HFFc6 (cell line): Measurements from ENCODE around the gene CHCHD1. TPM values are rescaled to one million over a fixed set of nuclear protein-coding genes. Genes with fewer than 3 reads are reported as not detected.
A peak's percentile ranks its signal among the peaks of the same experiment; 100 is the strongest.

Source experiments
- DNase-seq: peaks from one replicate; pipeline ENCODE4 v3.0.0-alpha.2; 2018
- H3K27ac Mint-ChIP-seq: 2 replicates; pipeline ENCODE4 v1.8.0; 2020; ENCODE audit warnings: mild to moderate bottlenecking, mixed read lengths
- H3K27me3 Mint-ChIP-seq: 2 replicates; pipeline ENCODE4 v1.8.0; 2021; ENCODE audit warnings: mild to moderate bottlenecking, moderate library complexity, mixed read lengths; ENCODE audit not compliant: insufficient read depth
- H3K36me3 Mint-ChIP-seq: 2 replicates; pipeline ENCODE4 v1.8.0; 2021; ENCODE audit warnings: low read depth, mixed read lengths
- H3K4me1 Mint-ChIP-seq: 2 replicates; pipeline ENCODE4 v1.8.0; 2020; ENCODE audit warnings: low read depth, mixed read lengths
- H3K4me3 Mint-ChIP-seq: 2 replicates; pipeline ENCODE4 v1.8.0; 2020; ENCODE audit warnings: mild to moderate bottlenecking, moderate library complexity, mixed read lengths
- H3K9me3 Mint-ChIP-seq: 2 replicates; pipeline ENCODE4 v1.8.0; 2020; ENCODE audit warnings: mild to moderate bottlenecking, mixed read lengths
- total RNA-seq, 6 experiments: library from RNA; stranded (reverse); fragmentation: NEBNext Ultra II Directional; extraction: Animal tissue kit (Norgen Biotek cat#: 25700); gene quantifications; 2 replicates in 1 of 6; 3 replicates in 5 of 6; pipeline ENCODE4 v1.2.3, GENCODE V29; 2021
- TF ChIP-seq, protein P1 (sequence below): fragments of 200-600 bp; sonication (generic); IDR thresholded peaks from 2 replicates; pipeline ENCODE4 v1.5.0; 2021; ENCODE audit warnings: antibody characterized with exemption, mild to moderate bottlenecking

The CHCHD1 gene
- total RNA-seq, 6 experiments from 2014 or later: 27.1 to 34.7 (median 30.6) TPM

DNA sequence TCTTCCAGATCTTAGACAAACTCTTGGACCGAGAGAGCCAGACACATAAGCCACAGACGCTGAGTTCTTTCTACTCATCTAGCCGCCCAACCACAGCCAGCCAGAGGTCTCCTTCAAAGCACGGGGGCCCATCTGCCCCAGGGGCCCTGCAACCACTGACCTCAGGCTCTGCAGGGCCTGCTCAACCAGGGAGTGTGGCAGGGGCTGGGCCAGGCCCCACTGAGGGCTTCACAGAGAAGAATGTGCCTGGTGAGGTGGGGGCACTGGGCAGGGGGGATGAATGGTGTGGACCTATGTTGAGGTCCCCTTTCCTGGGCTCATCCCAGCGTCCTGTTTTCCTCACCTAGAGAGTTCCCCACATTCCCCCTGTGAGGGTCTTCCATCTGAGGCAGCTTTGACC is 14.9 kb downstream of the CHCHD1 start:
- TF ChIP-seq, protein P1, sequence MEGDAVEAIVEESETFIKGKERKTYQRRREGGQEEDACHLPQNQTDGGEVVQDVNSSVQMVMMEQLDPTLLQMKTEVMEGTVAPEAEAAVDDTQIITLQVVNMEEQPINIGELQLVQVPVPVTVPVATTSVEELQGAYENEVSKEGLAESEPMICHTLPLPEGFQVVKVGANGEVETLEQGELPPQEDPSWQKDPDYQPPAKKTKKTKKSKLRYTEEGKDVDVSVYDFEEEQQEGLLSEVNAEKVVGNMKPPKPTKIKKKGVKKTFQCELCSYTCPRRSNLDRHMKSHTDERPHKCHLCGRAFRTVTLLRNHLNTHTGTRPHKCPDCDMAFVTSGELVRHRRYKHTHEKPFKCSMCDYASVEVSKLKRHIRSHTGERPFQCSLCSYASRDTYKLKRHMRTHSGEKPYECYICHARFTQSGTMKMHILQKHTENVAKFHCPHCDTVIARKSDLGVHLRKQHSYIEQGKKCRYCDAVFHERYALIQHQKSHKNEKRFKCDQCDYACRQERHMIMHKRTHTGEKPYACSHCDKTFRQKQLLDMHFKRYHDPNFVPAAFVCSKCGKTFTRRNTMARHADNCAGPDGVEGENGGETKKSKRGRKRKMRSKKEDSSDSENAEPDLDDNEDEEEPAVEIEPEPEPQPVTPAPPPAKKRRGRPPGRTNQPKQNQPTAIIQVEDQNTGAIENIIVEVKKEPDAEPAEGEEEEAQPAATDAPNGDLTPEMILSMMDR: no peak
- Mint-ChIP-seq H3K27ac (no peak overlapping the region), H3K27me3 (peaks cover 9% of the 10 kb centered on the region; the same call in 1 of the 2 replicates), H3K9me3 (no peaks in the 10 kb centered on the region), H3K36me3 (peaks cover 24% of the 10 kb centered on the region), H3K4me3 (no peak overlapping the region), H3K4me1 (peaks cover 6% of the 10 kb centered on the region; the same call in 1 of the 2 replicates)
- DNase-seq: no peak

DNA sequence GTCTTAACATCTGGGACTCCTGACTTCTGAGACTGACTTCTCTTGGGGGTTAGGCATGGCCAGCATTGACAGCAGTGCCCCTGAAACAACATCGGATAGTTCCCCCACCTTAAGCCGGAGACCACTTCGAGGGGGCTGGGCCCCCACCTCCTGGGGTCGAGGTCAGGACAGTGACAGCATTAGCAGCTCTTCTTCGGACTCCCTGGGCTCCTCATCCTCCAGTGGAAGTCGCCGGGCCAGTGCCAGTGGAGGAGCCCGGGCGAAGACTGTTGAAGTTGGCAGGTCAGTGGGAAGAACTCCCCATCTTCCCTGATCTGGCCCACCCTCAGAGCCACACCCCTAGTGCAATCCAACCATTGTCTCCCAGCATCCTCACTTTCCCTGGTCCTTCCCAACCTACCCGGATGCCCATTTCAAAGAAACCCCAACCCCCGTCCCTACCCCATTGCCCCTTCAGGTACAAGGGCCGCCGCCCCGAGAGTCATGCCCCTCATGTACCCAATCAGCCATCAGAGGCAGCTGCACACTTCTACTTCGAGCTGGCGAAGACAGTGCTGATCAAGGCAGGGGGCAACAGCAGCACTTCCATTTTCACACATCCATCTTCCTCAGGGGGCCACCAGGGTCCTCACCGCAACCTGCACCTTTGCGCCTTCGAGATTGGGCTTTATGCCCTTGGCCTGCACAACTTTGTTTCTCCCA is 15.6 kb downstream of the CHCHD1 start:
- H3K4me3 Mint-ChIP-seq: no peak overlapping the region
- TF ChIP-seq, protein P1: no peak
- H3K36me3 Mint-ChIP-seq: peaks cover 24% of the 10 kb centered on the region
- H3K9me3 Mint-ChIP-seq: no peaks in the 10 kb centered on the region
- no peak overlapping the region for H3K27ac Mint-ChIP-seq
- no peak for DNase-seq
- peaks cover 9% of the 10 kb centered on the region; the same call in 1 of the 2 replicates for H3K27me3 Mint-ChIP-seq
- H3K4me1 Mint-ChIP-seq: peaks cover 6% of the 10 kb centered on the region; the same call in 1 of the 2 replicates

GRCh38 chr10:73798087-73798486 is 16.2 kb downstream of the CHCHD1 start:
- Mint-ChIP-seq H3K36me3 (peaks cover 21% of the 10 kb centered on the region), H3K9me3 (no peaks in the 10 kb centered on the region), H3K27me3 (peaks cover 9% of the 10 kb centered on the region; the same call in 1 of the 2 replicates), H3K27ac (no peak overlapping the region), H3K4me1 (peaks cover 6% of the 10 kb centered on the region; the same call in 1 of the 2 replicates), H3K4me3 (no peak overlapping the region)
- TF ChIP-seq, protein P1: no peak
- DNase-seq: no peak

DNA sequence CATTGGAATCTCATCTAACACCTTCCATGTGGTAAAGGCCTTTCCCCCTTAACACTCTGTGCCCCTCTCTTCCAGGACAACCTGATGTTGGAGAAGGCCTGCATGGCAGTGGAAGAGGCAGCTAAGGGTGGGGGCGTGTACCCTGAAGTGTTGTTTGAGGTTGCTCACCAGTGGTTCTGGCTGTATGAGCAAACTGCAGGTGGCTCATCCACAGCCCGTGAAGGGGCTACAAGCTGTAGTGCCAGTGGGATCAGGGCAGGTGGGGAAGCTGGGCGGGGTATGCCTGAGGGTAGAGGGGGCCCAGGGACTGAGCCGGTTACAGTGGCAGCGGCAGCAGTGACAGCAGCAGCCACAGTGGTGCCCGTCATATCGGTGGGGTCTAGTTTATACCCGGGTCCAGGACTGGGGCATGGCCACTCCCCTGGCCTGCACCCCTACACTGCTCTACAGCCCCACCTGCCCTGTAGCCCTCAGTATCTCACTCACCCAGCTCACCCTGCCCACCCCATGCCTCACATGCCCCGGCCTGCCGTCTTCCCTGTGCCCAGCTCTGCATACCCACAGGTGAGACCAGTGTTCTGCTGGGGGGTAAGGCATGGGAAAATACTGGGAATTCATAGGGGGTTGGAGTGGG is 17.2 kb downstream of the CHCHD1 start:
- H3K27me3 Mint-ChIP-seq: peaks cover 9% of the 10 kb centered on the region; the same call in 1 of the 2 replicates
- H3K4me1 Mint-ChIP-seq: peaks cover 6% of the 10 kb centered on the region; the same call in 1 of the 2 replicates
- no peak overlapping the region for H3K4me3 Mint-ChIP-seq
- H3K9me3 Mint-ChIP-seq: no peaks in the 10 kb centered on the region
- no peak for DNase-seq
- H3K36me3 Mint-ChIP-seq: peaks cover 18% of the 10 kb centered on the region
- no peak overlapping the region for H3K27ac Mint-ChIP-seq
- TF ChIP-seq, protein P1: no peak

- Mint-ChIP-seq H3K4me1 (peaks cover 6% of the 10 kb centered on the region; the same call in 1 of the 2 replicates), H3K36me3 (peaks cover 10% of the 10 kb centered on the region), H3K27ac (peak overlapping the region; percentile 60; the same call in 1 of the 2 replicates), H3K4me3 (no peak overlapping the region), H3K27me3 (peaks cover 9% of the 10 kb centered on the region; the same call in 1 of the 2 replicates), H3K9me3 (no peaks in the 10 kb centered on the region)
- TF ChIP-seq, protein P1: no peak
- no peak for DNase-seq
Observed at GRCh38 chr10:73799899-73800559, 18.2 kb downstream of the CHCHD1 start.
